ENCODE measurements around the gene TBC1D22A.

- TF ChIP-seq CTCF (IDR thresholded peaks at IDR 0.05) (no peak), POLR2A (IDR thresholded peaks at IDR 0.05) (no peak)
Measured at GRCh38 chr22:46913351-46913750, 150.9 kb downstream of the TBC1D22A start.

Measured in ovary (tissue), 3 donors.